ENCODE data around the gene RSPH6A.

Gene RSPH6A

GRCh38 chr19:45847663-45848062 lies 32.6 kb upstream of the RSPH6A start:
- Mint-ChIP-seq H3K27ac (peak overlapping the region in 1 of 2 donors; percentile 31), H3K27me3 (no peaks in the 10 kb centered on the region), H3K4me1 (ENCODE audit: low read depth in 2 of 2) (peaks cover 0 to 14% of the 10 kb centered on the region in 2 donors), H3K9me3 (no peaks in the 10 kb centered on the region), H3K36me3 (ENCODE audit: insufficient read depth) (peaks cover 75% of the 10 kb centered on the region), H3K4me3 (no peak overlapping the region)
- ATAC-seq (replicated peaks) (no peak), DNase-seq (no peak)

DNA sequence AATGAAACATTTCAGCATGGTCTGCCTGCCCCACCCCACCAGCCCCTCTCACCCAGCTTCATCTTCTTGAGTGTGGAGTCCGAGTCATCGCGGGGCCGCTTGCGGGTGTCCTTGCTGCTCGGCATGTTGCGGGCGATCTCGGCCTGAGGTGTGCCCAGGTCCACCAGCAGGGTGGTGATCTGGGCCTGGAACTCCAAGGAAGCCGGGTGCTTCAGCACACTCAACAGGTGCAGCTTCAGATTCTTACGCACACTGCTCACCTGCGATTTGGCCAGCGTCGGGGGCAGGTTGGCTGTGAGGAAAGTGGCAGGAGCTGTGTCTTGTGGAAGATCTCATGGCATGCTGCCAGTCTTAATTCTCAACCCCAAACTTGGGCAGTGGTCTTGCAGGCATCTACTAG lies 27.1 kb upstream of the RSPH6A start:
- peaks cover 0 to 17% of the 10 kb centered on the region in 2 donors for H3K4me1 Mint-ChIP-seq (ENCODE audit: low read depth in 2 of 2)
- no peaks in the 10 kb centered on the region for H3K27me3 Mint-ChIP-seq
- DNase-seq (no peak), ATAC-seq (replicated peaks) (no peak)
- no peak overlapping the region for H3K27ac Mint-ChIP-seq
- no peak overlapping the region for H3K4me3 Mint-ChIP-seq
- no peaks in the 10 kb centered on the region for H3K9me3 Mint-ChIP-seq
- peaks cover 95% of the 10 kb centered on the region for H3K36me3 Mint-ChIP-seq (ENCODE audit: insufficient read depth)

- Mint-ChIP-seq H3K27me3 (no peaks in the 10 kb centered on the region), H3K36me3 (ENCODE audit: insufficient read depth) (peaks cover 98% of the 10 kb centered on the region), H3K4me1 (ENCODE audit: low read depth in 2 of 2) (peaks cover 0 to 3% of the 10 kb centered on the region in 2 donors), H3K4me3 (no peak overlapping the region), H3K27ac (peak overlapping the region in 1 of 2 donors; percentile 74), H3K9me3 (no peaks in the 10 kb centered on the region)
- ATAC-seq (replicated peaks) = no peak
- DNase-seq = no peak
Observed at GRCh38 chr19:45834970-45835369, 19.9 kb upstream of the RSPH6A start.

- H3K36me3 Mint-ChIP-seq (ENCODE audit: insufficient read depth) = peaks cover 66% of the 10 kb centered on the region
- DNase-seq (no peak), ATAC-seq (replicated peaks) (no peak)
- H3K9me3 Mint-ChIP-seq = no peaks in the 10 kb centered on the region
- H3K4me1 Mint-ChIP-seq (ENCODE audit: low read depth in 2 of 2) = no peaks in the 10 kb centered on the region
- no peaks in the 10 kb centered on the region for H3K27me3 Mint-ChIP-seq
- H3K27ac Mint-ChIP-seq = no peak overlapping the region
- no peak overlapping the region for H3K4me3 Mint-ChIP-seq
Observed at GRCh38 chr19:45828945-45829344, 13.8 kb upstream of the RSPH6A start.

- H3K4me1 Mint-ChIP-seq (ENCODE audit: low read depth in 2 of 2) = no peaks in the 10 kb centered on the region
- DNase-seq = no peak
- no peak overlapping the region for H3K4me3 Mint-ChIP-seq
- no peaks in the 10 kb centered on the region for H3K27me3 Mint-ChIP-seq
- H3K36me3 Mint-ChIP-seq (ENCODE audit: insufficient read depth) = peaks cover 61% of the 10 kb centered on the region
- H3K27ac Mint-ChIP-seq = no peak overlapping the region
- no peaks in the 10 kb centered on the region for H3K9me3 Mint-ChIP-seq
- no peak for ATAC-seq (replicated peaks)
Observed at GRCh38 chr19:45828523-45828922, 13.4 kb upstream of the RSPH6A start.

DNA sequence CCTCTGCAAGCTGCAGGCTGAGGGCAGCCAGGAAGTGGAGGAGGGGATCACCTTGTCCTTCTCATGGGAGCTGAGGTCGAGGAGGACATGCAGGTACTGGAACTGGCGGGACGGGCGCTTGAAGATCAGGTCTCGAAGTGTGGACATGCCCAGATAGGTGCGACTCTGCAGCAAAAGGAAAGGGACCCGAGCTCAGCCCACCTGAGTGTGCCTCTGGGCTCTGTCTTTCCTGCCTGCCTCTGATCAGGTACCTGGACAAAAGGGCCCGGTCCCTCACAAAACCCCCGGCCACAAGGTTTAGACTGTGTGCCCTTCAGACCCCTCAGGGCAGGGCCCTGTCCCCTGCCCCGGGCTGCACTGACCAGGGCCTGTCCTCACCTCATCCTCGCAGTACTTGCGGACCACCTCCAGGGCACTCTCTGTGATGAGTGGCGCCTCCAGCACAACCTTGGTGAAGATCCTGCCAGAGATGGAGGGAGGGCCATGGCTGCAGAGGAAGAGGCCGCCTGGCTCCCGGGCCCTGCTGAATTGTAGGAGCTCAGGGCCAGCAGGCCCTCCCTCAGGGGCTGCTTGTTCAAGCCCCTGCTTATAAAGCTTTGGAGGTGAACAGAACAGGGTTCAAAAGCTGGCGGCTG lies 12.5 kb upstream of the RSPH6A start:
- H3K27me3 Mint-ChIP-seq = no peaks in the 10 kb centered on the region

GRCh38 chr19:45826934-45827333 lies 11.8 kb upstream of the RSPH6A start:
- no peak overlapping the region for H3K4me3 Mint-ChIP-seq
- peaks cover 45% of the 10 kb centered on the region for H3K36me3 Mint-ChIP-seq (ENCODE audit: insufficient read depth)

More for the DNA sequence above, 12.5 kb upstream of the RSPH6A start:
- peaks cover 52% of the 10 kb centered on the region for H3K36me3 Mint-ChIP-seq (ENCODE audit: insufficient read depth)
- H3K27ac Mint-ChIP-seq = peak overlapping the region in 1 of 2 donors; percentile 20
- no peak for ATAC-seq (replicated peaks)
- H3K4me1 Mint-ChIP-seq (ENCODE audit: low read depth in 2 of 2) = peaks cover 0 to 2% of the 10 kb centered on the region in 2 donors
- H3K4me3 Mint-ChIP-seq = no peak overlapping the region
- no peaks in the 10 kb centered on the region for H3K9me3 Mint-ChIP-seq
- DNase-seq = no peak

DNA sequence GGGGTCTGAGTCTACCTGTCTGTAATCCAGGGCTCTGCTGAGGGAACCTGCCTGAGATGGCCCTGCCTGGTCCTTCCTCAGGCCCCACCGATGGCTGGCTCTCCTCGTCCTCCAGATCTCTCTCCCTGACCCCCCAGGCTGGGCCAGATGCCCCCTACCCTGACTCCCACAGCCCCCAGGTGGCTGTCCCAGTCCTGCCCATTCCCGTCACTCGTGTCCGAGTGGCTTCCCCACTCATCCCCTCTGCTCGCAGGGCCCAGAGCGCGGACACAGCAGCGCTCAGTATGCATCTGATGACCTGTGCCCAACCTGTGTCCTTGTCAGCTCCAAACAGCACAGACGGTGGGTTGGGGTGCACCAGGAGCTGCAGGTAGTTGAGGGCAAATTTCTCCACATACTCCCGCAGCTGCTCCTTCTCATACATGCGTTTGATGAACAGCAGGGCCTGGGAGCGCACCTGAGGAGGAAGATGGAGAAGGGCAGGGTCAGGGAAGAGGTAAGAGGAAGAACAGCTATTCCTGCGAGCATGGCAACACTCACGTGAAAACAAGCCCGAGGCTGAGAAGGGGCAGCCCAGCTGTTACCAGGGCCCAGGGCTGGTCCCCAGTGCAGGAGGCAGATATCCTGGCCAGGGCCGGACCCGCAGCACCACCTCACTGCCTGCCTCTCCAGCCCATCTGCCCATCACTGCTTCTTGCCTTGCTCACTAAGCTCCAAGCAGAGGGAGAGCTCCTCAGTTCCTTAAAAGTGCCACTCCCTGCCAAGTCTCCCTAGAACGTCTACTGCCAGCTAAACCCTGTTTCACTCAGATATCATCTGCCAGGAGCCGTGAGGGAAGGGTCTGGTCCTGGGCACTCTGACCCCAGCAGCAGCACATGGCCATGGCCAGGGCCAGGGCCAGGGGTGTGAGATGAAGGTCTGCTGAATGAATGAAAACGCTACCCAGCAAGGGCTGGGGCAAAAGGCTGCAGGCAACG lies 11.1 kb upstream of the RSPH6A start:
- Mint-ChIP-seq H3K27me3 (no peaks in the 10 kb centered on the region), H3K27ac (no peak overlapping the region)

More at GRCh38 chr19:45826934-45827333, 11.8 kb upstream of the RSPH6A start:
- Mint-ChIP-seq H3K4me1 (ENCODE audit: low read depth in 2 of 2) (peaks cover 0 to 2% of the 10 kb centered on the region in 2 donors), H3K9me3 (no peaks in the 10 kb centered on the region), H3K27me3 (no peaks in the 10 kb centered on the region), H3K27ac (no peak overlapping the region)
- DNase-seq = no peak
- ATAC-seq (replicated peaks) = no peak

GRCh38 chr19:45825263-45825605 lies 10.1 kb upstream of the RSPH6A start:
- Mint-ChIP-seq H3K4me1 (ENCODE audit: low read depth in 2 of 2) (peaks cover 0 to 3% of the 10 kb centered on the region in 2 donors), H3K36me3 (ENCODE audit: insufficient read depth) (peaks cover 30% of the 10 kb centered on the region), H3K4me3 (no peak overlapping the region), H3K9me3 (no peaks in the 10 kb centered on the region), H3K27ac (no peak overlapping the region), H3K27me3 (no peaks in the 10 kb centered on the region)
- DNase-seq = no peak
- no peak for ATAC-seq (replicated peaks)

More for the DNA sequence above, 11.1 kb upstream of the RSPH6A start:
- no peak for DNase-seq
- H3K36me3 Mint-ChIP-seq (ENCODE audit: insufficient read depth) = peaks cover 38% of the 10 kb centered on the region
- no peak for ATAC-seq (replicated peaks)
- no peaks in the 10 kb centered on the region for H3K9me3 Mint-ChIP-seq
- no peak overlapping the region for H3K4me3 Mint-ChIP-seq
- peaks cover 0 to 3% of the 10 kb centered on the region in 2 donors for H3K4me1 Mint-ChIP-seq (ENCODE audit: low read depth in 2 of 2)

DNA sequence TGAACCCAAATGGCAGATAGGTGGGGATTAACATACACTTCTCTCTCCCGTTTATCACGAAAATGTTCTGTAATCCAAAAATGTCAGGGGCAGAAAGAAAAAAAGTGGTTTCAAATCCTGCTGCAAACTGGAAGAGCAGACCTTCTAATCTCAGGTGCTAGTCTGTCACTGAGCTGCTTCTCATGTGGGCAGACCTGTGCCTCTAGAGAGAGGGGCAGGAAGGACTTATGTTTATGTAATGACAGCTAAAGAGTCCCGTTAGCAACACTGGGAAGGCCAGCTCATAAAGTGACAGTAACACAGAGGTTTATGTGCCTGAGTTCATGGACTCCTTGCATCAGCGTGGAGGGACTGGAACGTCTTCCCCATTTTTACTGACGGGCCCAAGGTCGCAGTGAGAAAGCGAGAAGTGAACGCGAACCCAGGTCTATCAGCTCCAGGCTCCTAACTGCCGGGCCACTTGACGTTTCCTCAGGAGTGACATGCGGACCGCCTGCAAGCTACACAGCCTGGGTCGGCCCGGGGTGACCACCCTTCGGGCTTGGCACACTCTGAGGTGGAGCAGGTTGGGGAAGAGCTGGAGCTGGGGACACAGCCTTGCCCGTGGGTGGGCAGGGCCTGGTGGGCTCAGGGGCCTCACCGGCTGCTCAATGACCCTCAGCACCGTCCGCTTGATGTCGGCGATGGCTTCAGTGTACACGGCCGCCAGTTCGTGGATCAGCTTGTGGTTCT lies 9.6 kb upstream of the RSPH6A start:
- DNase-seq (no peak), ATAC-seq (replicated peaks) (no peak)
- Mint-ChIP-seq H3K36me3 (ENCODE audit: insufficient read depth) (peaks cover 27% of the 10 kb centered on the region), H3K27me3 (no peaks in the 10 kb centered on the region), H3K9me3 (no peaks in the 10 kb centered on the region), H3K27ac (no peak overlapping the region), H3K4me1 (ENCODE audit: low read depth in 2 of 2) (peaks cover 0 to 3% of the 10 kb centered on the region in 2 donors), H3K4me3 (no peak overlapping the region)

GRCh38 chr19:45824041-45824471 lies 8.9 kb upstream of the RSPH6A start:
- H3K36me3 Mint-ChIP-seq (ENCODE audit: insufficient read depth) = peaks cover 20% of the 10 kb centered on the region
- H3K27me3 Mint-ChIP-seq = no peaks in the 10 kb centered on the region
- DNase-seq (no peak), ATAC-seq (replicated peaks) (no peak)
- peaks cover 0 to 3% of the 10 kb centered on the region in 2 donors for H3K4me1 Mint-ChIP-seq (ENCODE audit: low read depth in 2 of 2)
- H3K27ac Mint-ChIP-seq = no peak overlapping the region
- no peaks in the 10 kb centered on the region for H3K9me3 Mint-ChIP-seq
- H3K4me3 Mint-ChIP-seq = no peak overlapping the region

DNA sequence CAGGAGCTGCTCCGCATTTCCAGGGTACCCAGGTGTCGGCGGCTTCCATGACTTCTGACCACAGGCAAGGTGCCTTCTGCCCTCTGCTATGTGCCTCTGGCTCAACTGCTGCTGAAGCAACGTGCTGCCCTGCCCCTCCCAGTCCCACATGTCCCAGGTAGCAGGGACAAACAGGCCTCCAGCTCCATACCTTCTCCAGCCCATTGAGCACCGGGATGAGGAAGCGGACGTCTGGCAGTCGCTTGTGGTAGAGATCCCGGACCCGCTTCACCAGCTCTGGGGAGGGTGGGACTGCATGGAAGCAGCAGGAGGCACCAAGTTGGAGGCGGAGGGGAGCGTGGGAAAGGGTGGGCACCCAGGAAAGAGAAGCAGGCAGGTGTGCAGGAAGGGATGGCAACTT lies 8.1 kb upstream of the RSPH6A start:
- Mint-ChIP-seq H3K36me3 (ENCODE audit: insufficient read depth) (peaks cover 13% of the 10 kb centered on the region), H3K4me1 (ENCODE audit: low read depth in 2 of 2) (peaks cover 0 to 3% of the 10 kb centered on the region in 2 donors), H3K27ac (no peak overlapping the region), H3K9me3 (no peaks in the 10 kb centered on the region), H3K27me3 (no peaks in the 10 kb centered on the region), H3K4me3 (no peak overlapping the region)
- ATAC-seq (replicated peaks) = no peak
- DNase-seq = no peak

GRCh38 chr19:45822716-45823115 lies 7.6 kb upstream of the RSPH6A start:
- Mint-ChIP-seq H3K36me3 (ENCODE audit: insufficient read depth) (peaks cover 14% of the 10 kb centered on the region), H3K27ac (no peak overlapping the region)

More at GRCh38 chr19:45822716-45823115, 7.6 kb upstream of the RSPH6A start:
- Mint-ChIP-seq H3K27me3 (no peaks in the 10 kb centered on the region), H3K4me3 (no peak overlapping the region), H3K9me3 (no peaks in the 10 kb centered on the region), H3K4me1 (ENCODE audit: low read depth in 2 of 2) (peaks cover 0 to 3% of the 10 kb centered on the region in 2 donors)
- ATAC-seq (replicated peaks) = no peak
- no peak for DNase-seq
